ENCODE measurements around the gene GALNTL6. TPM values are rescaled to one million over a fixed set of nuclear protein-coding genes. Genes with fewer than 3 reads are reported as not detected.
A peak's percentile ranks its signal among the peaks of the same experiment; 100 is the strongest.

The GALNTL6 gene
- total and polyA plus RNA-seq, 9 of the 15 experiments (the other 6 are each of a cell fraction or from before 2014, with no cell fraction given), result 0.18 to 0.50 (median 0.29) TPM

GRCh38 chr4:172155838-172156345, 342.7 kb downstream of the GALNTL6 start (continued):
- TF ChIP-seq TRIM25 (IDR thresholded peaks at IDR 0.05; ENCODE audit: borderline replicate concordance) (no peak), ID3 (CRISPR knock-in tag; IDR thresholded peaks at IDR 0.05) (no peak), ID3 (tag; IDR thresholded peaks at IDR 0.05) (0 out of 2 replicates have a peak, but pooled peaks have one; percentile 42), MAZ (CRISPR knock-in tag; conservative IDR thresholded peaks at IDR 0.05 in 1 of 2, IDR thresholded peaks at IDR 0.05 in 1 of 2) (peak; percentile 74 to 81; a peak in 2 of 4 replicates), ATF6 (CRISPR knock-in tag; IDR thresholded peaks at IDR 0.05) (no peak), CBFB (CRISPR knock-in tag; IDR thresholded peaks at IDR 0.05) (no peak), ZNF444 (CRISPR knock-in tag; IDR thresholded peaks at IDR 0.05) (no peak), E2F4 (CRISPR knock-in tag; IDR thresholded peaks at IDR 0.05; ENCODE audit: low read depth) (no peak), SNRNP70 (optimal IDR thresholded peaks at IDR 0.05; ENCODE audit: low read depth, low read length) (no peak), SRSF9 (IDR thresholded peaks at IDR 0.05; ENCODE audit: borderline replicate concordance, low read depth, low read length) (no peak), PATZ1 (CRISPR knock-in tag; IDR thresholded peaks at IDR 0.05; ENCODE audit: borderline replicate concordance) (no peak), FOXO4 (CRISPR knock-in tag; IDR thresholded peaks at IDR 0.05) (no peak), ARID3B (CRISPR knock-in tag; IDR thresholded peaks at IDR 0.05; ENCODE audit: borderline replicate concordance) (no peak), PKNOX1 (IDR thresholded peaks at IDR 0.05) (peak; percentile 76), RNF2 (IDR thresholded peaks at IDR 0.05) (peak; percentile 50; the same call in 1 of the 2 replicates)

All from K562 (cell line).